GM21360 (cell line): ENCODE results near the gene LENEP.

Source experiments
- ATAC-seq: cut with Tn5 transposase; IDR thresholded peaks from one replicate; pipeline ENCODE4 v1.9.1; 2021; ENCODE audit warnings: mild to moderate bottlenecking, moderate library complexity; ENCODE audit not compliant: unreplicated experiment

LENEP gene

DNA sequence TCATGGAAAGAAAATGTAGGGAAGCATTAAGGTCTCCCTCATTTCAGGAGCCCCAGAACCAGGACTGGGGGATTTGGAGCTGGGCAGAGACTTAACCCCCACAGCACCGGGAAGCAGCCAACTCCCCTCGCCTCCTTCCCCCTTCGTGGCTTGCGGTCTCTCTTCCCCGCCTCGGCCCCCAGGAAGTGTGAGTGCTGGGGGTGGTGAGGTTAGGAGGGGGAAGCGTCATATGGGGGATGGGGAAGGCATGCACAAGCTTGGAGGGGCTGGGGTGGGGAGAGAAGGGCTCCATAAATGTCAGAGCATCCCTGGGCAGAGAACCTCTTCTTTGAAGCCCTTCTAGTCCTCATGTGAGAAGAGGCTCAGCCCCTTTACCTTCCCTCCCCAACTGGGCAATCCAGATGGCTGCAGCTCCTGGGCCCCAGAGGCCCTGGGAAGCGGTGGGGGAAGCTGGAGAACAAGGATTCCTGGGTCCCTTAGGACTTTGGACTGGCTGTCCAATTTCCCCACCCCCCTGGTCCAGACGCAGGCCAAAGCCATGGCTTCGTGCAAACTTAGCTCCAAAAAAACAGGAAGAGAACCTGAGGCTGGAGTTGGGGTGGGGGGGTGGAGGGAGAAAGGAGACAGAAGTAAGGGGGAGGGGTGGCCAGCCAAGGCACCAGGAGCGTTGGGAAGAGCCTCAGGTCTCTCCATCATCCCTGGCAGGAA, 17.0 kb downstream of the LENEP start:
- no peak for ATAC-seq

DNA sequence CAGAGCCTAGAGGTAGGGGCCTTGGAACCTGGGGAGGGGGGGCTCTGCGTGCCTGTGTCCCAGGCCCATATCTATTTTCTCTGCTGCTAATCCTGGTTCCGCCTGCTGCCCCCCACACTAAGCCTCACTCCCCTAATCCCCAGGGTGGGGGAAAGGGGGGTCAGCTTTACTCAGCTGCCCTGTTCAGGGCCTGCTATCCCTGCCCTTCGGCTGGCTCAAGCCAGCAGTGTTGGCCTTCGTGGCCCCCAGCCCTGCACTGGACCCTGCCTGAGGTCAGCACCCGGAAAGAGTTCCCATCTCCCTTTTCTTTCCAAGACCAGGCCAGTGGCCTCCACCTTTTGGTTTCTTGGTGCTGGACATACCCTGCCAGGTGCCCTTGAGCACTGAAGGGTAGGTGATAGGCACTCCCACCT, 17.6 kb downstream of the LENEP start:
- ATAC-seq, result no peak

DNA sequence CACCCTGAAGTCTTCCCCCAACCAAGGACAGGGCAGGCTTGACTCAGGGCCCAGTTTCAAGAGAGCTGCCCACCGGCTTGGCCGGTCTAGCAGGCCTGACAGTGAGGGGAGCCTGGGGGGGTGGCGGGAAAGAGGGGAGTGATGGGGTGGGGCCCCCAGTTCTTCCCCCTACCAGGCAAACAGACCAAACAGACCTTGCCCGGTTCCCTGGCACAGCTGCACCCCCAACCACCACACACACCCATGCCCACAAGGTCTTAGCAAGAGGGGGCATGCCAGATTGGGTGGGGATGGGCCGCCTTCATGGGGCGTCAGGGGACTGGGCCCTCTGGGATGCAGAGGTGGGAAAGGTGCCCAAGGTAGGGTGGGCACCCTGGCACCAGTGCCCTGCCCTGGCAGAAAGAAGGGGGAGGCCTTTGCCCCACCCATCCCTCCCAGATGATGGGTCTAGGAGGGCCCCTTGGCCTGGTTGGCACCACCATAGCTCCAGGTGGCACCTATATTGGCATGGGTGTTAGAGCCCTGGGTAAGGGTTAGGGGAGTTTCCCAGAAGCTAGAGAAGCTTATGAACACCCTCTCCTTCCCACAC, 18.1 kb downstream of the LENEP start:
- ATAC-seq, result no peak

DNA sequence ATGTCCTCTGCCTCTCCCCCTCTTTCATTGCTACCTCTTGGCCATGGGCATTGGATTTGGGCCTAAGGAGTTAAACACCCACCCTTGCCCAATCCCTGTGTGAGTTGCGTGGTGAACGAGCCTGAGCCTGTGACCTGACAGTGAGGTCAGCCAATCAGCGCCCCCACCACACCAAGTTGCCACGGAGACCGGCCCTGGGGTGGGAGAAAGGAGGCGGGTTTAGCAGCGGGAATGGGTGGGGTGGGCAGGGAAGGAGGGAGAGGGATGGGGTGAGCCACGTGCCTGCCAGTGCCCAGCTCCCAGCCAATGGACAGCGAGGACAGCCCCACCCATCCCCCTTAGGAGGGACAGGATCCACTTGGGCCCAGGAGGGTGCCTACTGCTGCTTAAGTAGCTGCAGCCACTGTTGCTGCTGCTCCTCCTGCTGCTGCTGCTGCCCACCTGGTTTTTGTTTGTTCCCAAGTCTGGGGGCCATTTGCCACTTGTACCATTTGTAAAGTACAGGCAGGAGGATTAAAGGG, 18.7 kb downstream of the LENEP start:
- ATAC-seq, result no peak

DNA sequence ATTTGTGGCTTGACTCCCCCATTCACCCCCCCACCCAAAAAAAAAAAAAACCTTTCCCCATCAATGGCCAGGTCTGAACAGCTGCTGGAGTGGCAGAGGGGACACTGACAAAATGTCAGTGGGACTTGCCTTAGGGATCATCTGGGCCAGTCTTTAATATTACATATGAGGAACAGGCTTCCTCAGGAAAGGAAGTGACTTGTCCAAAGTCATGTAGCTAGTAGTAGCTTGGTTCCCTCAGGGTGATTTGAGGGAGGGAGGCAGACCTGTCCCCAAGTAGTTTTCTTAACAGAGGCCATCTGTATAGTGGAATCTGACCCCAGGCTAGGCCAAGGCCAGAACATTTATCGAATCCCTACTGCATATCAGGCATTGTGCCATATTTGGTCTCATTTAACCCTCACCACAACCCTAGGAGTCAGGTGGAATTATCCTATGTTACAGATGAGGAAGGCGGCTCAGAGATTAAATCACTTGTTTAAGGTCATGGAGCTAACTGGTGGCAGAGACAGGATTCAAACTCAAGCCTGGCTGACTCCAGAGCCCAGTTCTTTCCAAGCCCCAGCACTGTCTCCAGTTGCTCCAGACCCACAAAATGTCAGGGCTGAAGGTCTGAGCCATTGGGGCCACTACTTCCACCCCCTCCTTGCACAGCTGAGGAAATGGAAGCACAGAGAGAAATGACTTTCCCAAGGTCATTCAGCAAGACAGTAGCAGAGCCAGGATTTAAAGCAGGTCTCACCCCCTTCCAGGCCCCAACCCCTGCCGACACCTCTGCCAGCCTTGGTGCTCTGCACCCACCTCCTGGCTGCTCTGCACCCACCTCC, 19.6 kb downstream of the LENEP start:
- ATAC-seq, result no peak

DNA sequence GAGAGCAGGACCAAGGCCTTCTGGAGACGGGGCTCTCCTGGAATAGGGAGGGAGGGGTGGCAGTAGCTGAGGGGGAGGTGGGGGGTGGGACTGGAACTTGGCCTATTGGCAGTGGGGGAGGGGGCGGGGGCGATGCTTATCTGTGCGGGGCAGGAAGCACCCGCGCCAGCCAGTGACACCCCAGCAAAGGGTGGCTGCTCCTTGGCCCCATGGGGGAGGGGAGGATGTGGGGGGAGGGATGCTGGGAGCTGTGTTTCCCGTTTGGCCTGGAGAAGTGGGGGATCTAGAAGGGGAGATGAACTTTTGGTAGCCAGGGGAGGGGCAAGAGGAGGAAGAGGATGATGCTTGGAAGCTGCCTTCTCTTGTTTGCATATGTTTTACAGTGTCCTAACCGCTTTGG, 20.2 kb downstream of the LENEP start:
- ATAC-seq, result no peak

DNA sequence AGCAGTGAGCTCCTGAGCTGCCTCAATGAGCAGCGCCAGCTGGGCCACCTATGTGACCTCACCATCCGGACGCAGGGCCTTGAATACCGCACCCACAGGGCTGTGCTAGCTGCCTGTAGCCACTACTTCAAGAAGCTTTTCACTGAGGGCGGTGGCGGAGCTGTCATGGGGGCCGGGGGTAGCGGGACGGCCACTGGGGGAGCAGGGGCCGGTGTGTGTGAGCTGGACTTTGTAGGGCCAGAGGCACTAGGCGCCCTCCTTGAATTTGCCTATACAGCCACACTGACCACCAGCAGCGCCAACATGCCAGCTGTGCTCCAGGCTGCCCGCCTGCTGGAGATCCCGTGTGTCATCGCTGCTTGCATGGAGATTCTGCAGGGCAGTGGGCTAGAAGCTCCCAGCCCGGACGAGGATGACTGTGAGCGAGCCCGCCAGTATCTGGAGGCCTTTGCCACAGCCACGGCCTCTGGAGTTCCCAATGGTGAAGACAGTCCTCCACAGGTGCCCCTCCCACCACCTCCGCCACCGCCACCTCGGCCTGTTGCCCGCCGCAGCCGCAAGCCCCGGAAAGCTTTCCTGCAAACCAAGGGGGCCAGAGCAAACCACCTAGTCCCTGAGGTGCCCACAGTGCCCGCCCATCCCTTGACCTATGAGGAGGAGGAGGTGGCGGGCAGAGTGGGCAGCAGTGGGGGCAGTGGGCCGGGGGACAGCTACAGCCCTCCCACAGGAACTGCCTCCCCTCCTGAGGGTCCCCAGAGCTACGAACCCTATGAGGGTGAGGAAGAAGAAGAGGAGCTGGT, 21.5 kb downstream of the LENEP start:
- no peak for ATAC-seq

DNA sequence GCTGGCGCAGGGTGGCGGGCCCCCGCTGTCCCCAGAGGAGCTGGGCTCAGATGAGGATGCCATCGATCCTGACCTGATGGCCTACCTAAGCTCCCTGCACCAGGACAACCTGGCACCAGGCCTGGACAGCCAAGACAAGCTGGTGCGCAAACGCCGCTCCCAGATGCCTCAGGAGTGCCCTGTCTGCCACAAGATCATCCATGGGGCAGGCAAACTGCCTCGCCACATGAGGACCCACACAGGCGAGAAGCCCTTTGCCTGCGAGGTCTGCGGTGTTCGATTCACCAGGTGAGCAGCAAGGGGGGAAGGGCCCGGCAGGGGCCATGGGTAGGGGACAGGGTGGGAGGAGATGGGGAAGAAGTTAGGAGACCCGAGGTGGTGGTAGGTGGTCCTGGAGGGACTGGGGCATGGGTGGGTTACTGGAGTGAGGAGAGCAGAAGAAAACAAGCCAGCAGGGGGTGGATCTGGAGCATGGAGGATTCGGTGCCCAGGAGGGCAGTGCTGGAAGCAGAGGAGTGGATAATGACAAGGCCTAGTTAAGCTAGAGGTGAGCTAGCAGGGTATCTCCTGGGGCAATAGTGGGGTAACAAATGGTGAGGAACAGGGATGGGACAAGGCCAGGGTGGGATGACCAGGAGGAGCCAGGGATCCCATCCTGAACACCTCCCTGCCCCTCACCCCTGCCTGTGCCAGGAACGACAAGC, 22.3 kb downstream of the LENEP start:
- no peak for ATAC-seq

DNA sequence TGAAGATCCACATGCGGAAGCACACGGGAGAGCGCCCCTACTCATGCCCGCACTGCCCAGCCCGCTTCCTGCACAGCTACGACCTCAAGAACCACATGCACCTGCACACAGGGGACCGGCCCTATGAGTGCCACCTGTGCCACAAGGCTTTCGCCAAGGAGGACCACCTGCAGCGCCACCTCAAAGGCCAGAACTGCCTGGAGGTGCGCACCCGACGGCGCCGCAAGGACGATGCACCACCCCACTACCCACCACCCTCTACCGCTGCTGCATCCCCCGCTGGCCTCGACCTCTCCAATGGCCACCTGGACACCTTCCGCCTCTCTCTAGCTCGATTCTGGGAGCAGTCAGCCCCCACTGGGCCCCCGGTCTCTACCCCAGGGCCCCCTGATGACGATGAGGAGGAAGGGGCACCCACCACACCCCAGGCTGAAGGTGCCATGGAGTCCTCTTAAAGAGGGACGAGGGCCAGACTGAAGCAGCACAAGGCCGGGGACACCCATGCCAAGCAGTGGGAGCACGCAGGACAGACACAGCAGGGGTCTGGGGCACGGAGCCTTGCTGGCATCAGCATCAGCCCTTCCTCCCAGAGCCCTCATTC, 22.9 kb downstream of the LENEP start:
- ATAC-seq, result no peak

DNA sequence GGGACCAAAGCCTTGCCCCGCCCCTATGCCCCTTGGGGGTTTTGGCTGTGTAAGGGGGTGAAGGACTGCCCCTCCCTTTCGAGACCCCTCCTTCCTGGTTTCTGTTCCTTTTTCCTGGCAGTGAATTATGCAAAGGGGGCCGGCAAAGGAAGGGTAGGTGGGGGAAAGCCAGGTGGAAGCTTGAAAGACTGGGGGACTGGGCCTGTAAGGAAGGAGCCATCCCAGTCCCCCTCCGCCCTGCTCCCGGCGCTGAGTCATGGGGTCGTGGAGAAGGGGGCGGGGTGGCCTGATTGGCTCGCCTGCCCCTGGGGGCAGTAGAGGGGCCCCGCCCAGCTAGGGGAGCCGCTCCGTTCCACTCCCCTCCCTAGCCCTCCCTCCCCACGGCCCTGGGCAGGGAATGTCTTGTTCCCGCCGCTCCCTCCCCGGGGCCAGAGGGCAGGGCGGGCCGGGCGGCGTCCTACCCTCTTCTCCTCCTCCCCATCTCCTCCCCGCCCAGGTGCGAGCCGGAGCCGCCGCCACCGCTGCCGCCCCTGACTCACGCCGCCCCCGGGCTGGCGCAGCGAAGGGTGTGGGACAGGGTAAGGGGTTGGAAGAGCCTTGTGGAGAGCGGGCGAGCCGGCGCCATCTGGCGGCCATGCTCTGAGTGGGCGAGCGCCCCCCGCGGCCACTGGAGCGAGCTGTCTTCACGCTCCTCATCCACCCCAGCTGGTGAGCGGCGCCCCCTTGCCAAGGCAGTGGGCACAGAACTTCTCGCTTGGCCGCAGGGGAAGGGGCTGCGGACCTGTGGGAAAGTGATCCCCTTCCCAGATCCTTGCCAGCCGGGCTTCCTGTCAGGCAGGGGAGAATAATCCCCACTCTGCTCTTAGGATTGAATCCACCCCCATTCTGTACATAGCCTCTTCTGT, 23.9 kb downstream of the LENEP start:
- peak; percentile 73 for ATAC-seq

DNA sequence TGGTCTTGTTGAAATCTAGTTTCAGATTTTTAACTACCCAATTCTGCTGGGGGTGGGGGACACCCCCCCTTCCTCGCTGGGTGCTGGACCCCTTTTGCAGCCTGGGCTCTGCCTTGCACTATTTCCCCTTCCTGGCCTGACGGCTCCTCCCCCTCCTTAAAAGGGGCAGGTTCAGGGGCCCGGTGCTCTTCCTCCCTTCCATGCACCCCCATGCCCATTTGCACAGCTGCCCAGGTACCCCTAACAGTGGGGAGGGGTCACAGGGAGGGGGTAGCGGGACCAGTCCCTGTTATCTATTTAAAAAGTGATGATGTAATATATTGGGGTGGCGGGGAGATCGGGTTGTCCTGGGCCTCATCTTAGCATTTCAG, 24.5 kb downstream of the LENEP start:
- ATAC-seq, result no peak

DNA sequence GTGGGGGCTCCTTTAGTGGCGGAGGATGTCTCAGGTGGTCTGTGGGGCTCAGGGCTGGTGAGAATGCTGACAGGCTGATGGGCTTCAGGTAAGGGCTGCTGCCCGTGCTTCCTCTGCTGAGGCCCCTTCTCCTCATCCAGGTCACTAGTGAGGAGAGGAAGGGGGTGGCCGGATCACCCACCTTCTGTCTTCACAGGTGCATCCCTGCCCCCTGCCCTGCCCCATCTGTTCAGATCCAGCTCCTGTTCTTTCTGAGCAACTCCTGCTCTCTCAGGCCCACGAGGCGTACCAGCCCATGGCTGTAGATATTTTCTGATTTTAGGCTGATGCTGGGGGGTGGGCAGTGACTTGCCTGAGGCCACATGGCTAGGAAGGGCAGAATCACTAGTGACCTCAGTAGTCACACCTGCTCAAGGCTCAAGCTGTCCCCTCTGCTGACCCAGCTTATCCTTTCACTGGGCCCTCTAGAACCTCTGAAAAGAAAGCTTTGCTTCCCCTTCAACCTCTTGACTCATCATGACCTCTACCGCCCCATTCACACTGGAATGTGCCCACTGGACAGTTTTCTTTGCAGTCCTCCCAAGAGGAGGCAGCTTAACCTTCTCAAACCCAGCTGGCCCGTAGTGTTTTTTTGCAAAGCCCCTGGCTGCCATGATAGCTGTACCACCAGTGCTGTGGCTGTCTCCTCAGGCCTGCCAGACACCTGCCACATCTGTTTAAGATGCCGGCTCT, 25.4 kb downstream of the LENEP start:
- ATAC-seq, result no peak

DNA sequence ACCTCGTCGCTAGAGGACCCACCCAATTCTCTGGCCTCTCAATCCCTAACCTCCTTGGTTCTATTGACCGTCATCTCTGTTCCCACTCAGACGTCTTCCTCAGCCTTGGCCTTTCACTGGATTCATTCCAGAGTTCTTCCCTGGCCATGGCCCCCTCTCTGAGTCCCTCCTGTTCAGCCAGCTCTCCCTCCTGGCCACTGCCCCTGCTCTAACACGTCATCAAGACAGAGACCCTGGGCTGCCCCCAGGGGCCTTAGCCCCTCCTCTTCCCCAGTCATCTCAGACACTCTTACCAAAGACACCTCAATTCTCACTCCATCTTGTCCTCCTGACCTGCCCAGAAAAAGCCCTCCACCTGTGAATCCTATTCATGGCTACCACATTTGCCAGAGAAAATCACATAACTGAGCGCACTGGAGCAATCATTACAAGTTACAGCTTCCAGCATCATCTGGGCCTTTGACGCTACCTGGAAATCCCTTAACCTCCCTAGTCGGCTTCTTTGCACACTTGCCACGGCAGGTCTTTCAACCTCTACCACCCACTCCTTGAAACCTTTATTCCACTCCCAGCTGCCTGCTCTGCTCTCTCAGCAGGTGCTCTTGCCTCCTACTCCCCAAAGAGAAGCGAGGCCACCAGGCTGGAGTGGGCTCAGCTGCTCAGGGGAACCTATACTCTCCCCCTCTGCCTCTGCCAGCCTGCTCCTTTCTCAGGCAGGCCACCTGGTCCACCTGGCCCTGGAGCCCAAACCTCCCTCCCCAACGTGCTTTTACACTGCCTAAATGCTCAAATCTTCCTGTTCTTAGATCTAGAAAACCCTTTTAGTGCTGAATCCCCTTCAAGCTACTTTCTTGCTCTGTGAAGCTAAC, 26.2 kb downstream of the LENEP start:
- ATAC-seq, result no peak

DNA sequence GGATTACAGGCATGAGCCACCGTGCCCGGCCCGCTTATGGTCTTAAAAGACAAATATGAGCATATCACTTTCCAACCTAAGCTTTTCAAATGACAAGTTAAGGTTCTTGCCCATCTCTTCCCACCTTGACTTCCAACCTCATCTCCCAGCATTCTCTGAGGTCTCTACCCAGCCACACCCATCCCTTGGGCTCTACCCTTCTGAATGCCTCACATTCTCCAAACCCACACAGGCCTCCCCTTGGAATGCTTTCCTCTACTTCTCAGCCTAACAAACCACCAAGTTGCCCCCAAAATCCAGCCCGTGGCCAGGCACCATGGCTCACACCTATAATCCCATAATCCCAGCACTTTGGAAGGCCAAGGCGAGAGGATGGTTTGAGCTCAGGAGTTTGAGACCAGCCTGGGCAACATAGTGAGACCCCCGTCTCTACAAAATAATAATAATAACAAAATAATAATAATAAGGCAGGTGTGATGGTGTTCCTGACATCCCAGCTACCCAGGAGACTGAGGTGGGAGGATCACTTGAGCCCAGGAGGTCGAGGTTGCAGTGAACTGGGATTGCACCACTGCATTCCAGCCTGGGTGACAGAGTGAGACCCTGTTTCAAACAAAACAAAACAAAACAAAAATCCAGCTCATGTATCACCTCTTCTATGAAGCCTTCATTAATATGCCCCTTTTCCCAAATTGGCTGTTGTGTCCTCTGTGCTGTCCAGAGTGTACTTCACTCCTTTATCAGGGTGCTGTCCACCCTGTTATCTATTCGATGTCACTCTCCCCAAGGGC, 28.9 kb downstream of the LENEP start:
- ATAC-seq, result no peak

DNA sequence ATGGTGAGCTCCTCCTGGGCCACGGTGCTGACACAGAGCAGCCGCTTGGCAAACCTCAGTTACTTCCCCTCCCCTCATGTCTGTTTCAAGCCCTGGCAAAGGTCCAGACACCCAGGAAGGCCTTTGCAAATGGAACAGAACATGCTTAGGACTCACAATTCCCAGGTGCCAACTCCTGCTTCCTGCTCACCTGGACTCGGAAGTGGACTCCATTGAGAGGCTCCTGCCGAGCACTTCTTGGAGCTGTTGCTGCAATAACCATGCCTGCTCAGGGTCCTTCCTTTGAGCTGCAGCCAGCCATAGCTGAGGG, 29.5 kb downstream of the LENEP start:
- ATAC-seq, result no peak

DNA sequence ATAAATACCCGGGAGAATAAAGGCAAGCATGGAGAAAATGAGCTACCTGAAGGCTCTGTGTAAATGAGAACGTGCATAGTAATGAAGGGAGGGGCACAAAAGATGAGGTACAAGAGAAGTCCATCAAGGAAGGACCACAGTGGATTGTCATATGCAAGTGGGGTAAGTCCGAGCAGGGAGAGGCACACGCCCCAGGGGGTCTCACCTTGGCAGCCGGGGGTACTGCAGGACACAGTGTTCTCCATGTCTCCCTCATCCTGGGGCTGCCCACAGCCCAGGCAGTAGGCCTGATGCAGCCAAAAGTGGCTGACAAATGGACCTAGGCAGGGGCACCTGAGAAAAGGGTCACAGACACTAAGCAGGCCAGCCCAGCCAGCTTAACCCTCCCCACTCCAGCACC, 30.2 kb downstream of the LENEP start:
- no peak for ATAC-seq

DNA sequence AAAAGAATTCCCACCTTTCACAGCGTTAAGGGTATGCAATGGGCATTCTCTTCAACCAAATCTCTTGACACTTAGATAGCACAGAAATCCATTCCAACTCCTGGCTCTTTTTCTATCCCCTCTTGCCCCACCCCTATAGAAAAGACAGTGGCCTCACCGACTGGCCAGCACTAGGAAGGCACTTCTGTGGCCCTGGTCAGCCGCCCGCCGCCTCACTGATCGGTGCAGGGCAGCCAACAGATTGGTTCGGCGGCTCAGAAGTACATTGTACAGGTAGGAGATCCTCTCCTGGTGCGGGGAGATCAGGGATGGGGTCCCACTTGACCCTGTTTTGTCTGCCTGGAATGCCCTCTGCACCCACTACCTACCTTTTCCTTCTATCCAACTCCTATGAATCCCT, 30.9 kb downstream of the LENEP start:
- ATAC-seq, result no peak
